Caco-2 (cell line): ENCODE results near the gene REC114. TPM values are rescaled to one million over a fixed set of nuclear protein-coding genes. Genes with fewer than 3 reads are reported as not detected.

ENCODE experiments used
- BruUV-seq: library from RNA; stranded (reverse); fragments of 400-500 nt; replicated peaks from 2 replicates; lab custom pipeline; 2021; lab: Mats Ljungman, UMichigan
- CTCF ChIA-PET: fragments of 300-600 bp; sonication (Branson Sonifier 250); formaldehyde crosslinking; loops from one replicate; lab custom pipeline; 2022; ENCODE audit warnings: antibody characterized with exemption; lab: Charles Lee
- POLR2A ChIA-PET: fragments of 300-600 bp; sonication (Branson Sonifier 250); formaldehyde crosslinking; loops from one replicate; lab custom pipeline; 2022; ENCODE audit warnings: antibody characterized with exemption; lab: Charles Lee
- DNase-seq, 2 experiments: peaks; one replicate each; pipeline versions ENCODE4 v3.0.0 to v3.0.0-alpha.2; 2020 to 2022
- H3K27me3 ChIP-seq: replicated peaks from 2 replicates; pipeline ENCODE4 v1.6.0; 2011; ENCODE audit warnings: low read length; ENCODE audit not compliant: control insufficient read depth, insufficient read depth
- H3K36me3 ChIP-seq: 2 replicates; pipeline ENCODE4 v1.5.1; 2011; ENCODE audit warnings: low read length; ENCODE audit not compliant: control insufficient read depth, insufficient read depth
- H3K4me1 ChIP-seq: fragments of 250-450 bp; sonication (Bioruptor Pico); 2 replicates; pipeline ENCODE4 v1.5.1; 2020; ENCODE audit warnings: mild to moderate bottlenecking
- H3K4me3 ChIP-seq: 2 replicates; pipeline ENCODE4 v1.5.1; 2011; ENCODE audit warnings: low read depth, mild to moderate bottlenecking, control low read depth, low read length
- H3K9me3 ChIP-seq: fragments of 250-450 bp; sonication (Bioruptor Pico); 2 replicates; pipeline ENCODE4 v1.5.1; 2020; ENCODE audit warnings: mild to moderate bottlenecking, moderate library complexity
- H3K27ac Mint-ChIP-seq: one replicate; pipeline ENCODE4 v1.8.0; 2022; ENCODE audit warnings: mixed read lengths; ENCODE audit not compliant: unreplicated experiment
- H3K27me3 Mint-ChIP-seq: one replicate; pipeline ENCODE4 v1.8.0; 2022; ENCODE audit warnings: mixed read lengths; ENCODE audit not compliant: insufficient read depth, unreplicated experiment
- H3K36me3 Mint-ChIP-seq: one replicate; pipeline ENCODE4 v1.8.0; 2022; ENCODE audit warnings: mild to moderate bottlenecking, mixed read lengths; ENCODE audit not compliant: insufficient read depth, unreplicated experiment
- H3K4me1 Mint-ChIP-seq: one replicate; pipeline ENCODE4 v1.8.0; 2022; ENCODE audit warnings: low read depth, mixed read lengths; ENCODE audit not compliant: unreplicated experiment
- H3K4me3 Mint-ChIP-seq: one replicate; pipeline ENCODE4 v1.8.0; 2022; ENCODE audit warnings: mild to moderate bottlenecking, moderate library complexity, mixed read lengths; ENCODE audit not compliant: unreplicated experiment
- H3K9me3 Mint-ChIP-seq: one replicate; pipeline ENCODE4 v1.8.0; 2022; ENCODE audit warnings: mixed read lengths; ENCODE audit not compliant: unreplicated experiment
- CTCF ChIP-seq, 2 experiments: fragments of 200-600 bp in 1 of 2; IDR thresholded peaks; 1 replicate in 1 of 2; 2 replicates in 1 of 2; pipeline versions ENCODE4 v1.5.1 to v1.8.0; 2011 to 2022; ENCODE audit warnings: antibody characterized with exemption in 1 of 2, control low read depth in 1 of 2, inconsistent platforms in 1 of 2, low read depth in 1 of 2, low read length in 1 of 2, mild to moderate bottlenecking in 1 of 2, moderate library complexity in 1 of 2; ENCODE audit not compliant: insufficient read depth in 1 of 2, severe bottlenecking in 1 of 2, unreplicated experiment in 1 of 2
- intact Hi-C: fragments of 100-400 bp; cut with micrococcal nuclease; formaldehyde crosslinking; loops from one replicate; pipeline ENCODE4 v1.10.0; 2022; ENCODE audit not compliant: unreplicated experiment
- total RNA-seq: library from RNA; stranded (reverse); gene quantifications from 2 replicates; pipeline ENCODE4 v1.2.3, GENCODE V29; 2022

REC114 gene
- total RNA-seq, 1 experiment from 2014 or later: not detected

- Mint-ChIP-seq H3K27ac (peak overlapping the region; percentile 52), H3K4me1 (peaks cover 7% of the 10 kb centered on the region), H3K4me3 (no peak overlapping the region), H3K9me3 (no peaks in the 10 kb centered on the region), H3K36me3 (peaks cover 7% of the 10 kb centered on the region), H3K27me3 (no peaks in the 10 kb centered on the region)
- Histone ChIP-seq H3K36me3 (peaks cover 2% of the 10 kb centered on the region; the same call in 1 of the 2 replicates), H3K27me3 (no peaks in the 10 kb centered on the region), H3K4me3 (no peak overlapping the region), H3K4me1 (peaks cover 9% of the 10 kb centered on the region), H3K9me3 (no peaks in the 10 kb centered on the region)
- TF ChIP-seq CTCF (IDR thresholded peaks at IDR 0.05; ENCODE audit: insufficient read depth in 1 of 2, low read depth in 1 of 2, low read length in 1 of 2, severe bottlenecking in 1 of 2, unreplicated experiment in 1 of 2): no peak
- no peak for DNase-seq
- POLR2A ChIA-PET: interaction anchor here (0.6 kb wide), 1 partner anchor 41 kb away, joined by 3 read pairs; no protein-coding TSS in a partner anchor
- no TSS peak for BruUV-seq
- intact Hi-C loops: loop anchor here (5.0 kb wide), 1 partner anchor 36 kb away; the partner anchor contains the start of gene NPTN
- CTCF ChIA-PET: no interaction called here
Measured at GRCh38 chr15:73596174-73596573, 153.2 kb downstream of the REC114 start.

- no TSS peak for BruUV-seq
- no peaks in the 10 kb centered on the region for H3K36me3 ChIP-seq
- no peaks in the 10 kb centered on the region for H3K27me3 ChIP-seq
- peaks cover 7% of the 10 kb centered on the region for H3K36me3 Mint-ChIP-seq
- peaks cover 19% of the 10 kb centered on the region for H3K4me1 ChIP-seq
- CTCF ChIA-PET: no interaction called here
- no peaks in the 10 kb centered on the region for H3K9me3 Mint-ChIP-seq
- no peaks in the 10 kb centered on the region for H3K27me3 Mint-ChIP-seq
- DNase-seq: no peak
- peaks cover 7% of the 10 kb centered on the region for H3K4me1 Mint-ChIP-seq
- POLR2A ChIA-PET: no interaction called here
- TF ChIP-seq CTCF (IDR thresholded peaks at IDR 0.05; ENCODE audit: insufficient read depth in 1 of 2, low read depth in 1 of 2, low read length in 1 of 2, severe bottlenecking in 1 of 2, unreplicated experiment in 1 of 2): no peak
- H3K4me3 Mint-ChIP-seq: no peak overlapping the region
- H3K4me3 ChIP-seq: no peak overlapping the region
- intact Hi-C loops: loop anchor here (5.0 kb wide), 1 partner anchor 35 kb away; the partner anchor contains the start of gene NPTN
- H3K27ac Mint-ChIP-seq: peak overlapping the region; percentile 52
- H3K9me3 ChIP-seq: no peaks in the 10 kb centered on the region
Measured at GRCh38 chr15:73597036-73597638, 154.2 kb downstream of the REC114 start.

GRCh38 chr15:73598530-73599160 is 155.7 kb downstream of the REC114 start:
- no peak for TF ChIP-seq CTCF (IDR thresholded peaks at IDR 0.05; ENCODE audit: insufficient read depth in 1 of 2, low read depth in 1 of 2, low read length in 1 of 2, severe bottlenecking in 1 of 2, unreplicated experiment in 1 of 2)

More at GRCh38 chr15:73598530-73599160, 155.7 kb downstream of the REC114 start:
- no TSS peak for BruUV-seq
- Mint-ChIP-seq H3K4me3 (no peak overlapping the region), H3K27ac (no peak overlapping the region), H3K4me1 (peaks cover 12% of the 10 kb centered on the region), H3K27me3 (no peaks in the 10 kb centered on the region), H3K36me3 (peaks cover 7% of the 10 kb centered on the region), H3K9me3 (no peaks in the 10 kb centered on the region)
- POLR2A ChIA-PET: interaction anchor here (0.5 kb wide), 1 partner anchor 859 kb away, joined by 3 read pairs; no protein-coding TSS in a partner anchor
- CTCF ChIA-PET: no interaction called here
- Histone ChIP-seq H3K4me3 (no peak overlapping the region), H3K27me3 (no peaks in the 10 kb centered on the region), H3K4me1 (peaks cover 22% of the 10 kb centered on the region), H3K9me3 (no peaks in the 10 kb centered on the region), H3K36me3 (no peaks in the 10 kb centered on the region)
- no peak for DNase-seq
- intact Hi-C loops: loop anchor here (5.0 kb wide), 1 partner anchor 34 kb away; the partner anchor contains the start of gene NPTN
